ENCODE results near the gene C1orf74. TPM values are rescaled to one million over a fixed set of nuclear protein-coding genes. Genes with fewer than 3 reads are reported as not detected.

C1orf74 gene
- total RNA-seq, 3 donors from 2014 or later, result 0.64 to 3.1 (median 2.0) TPM

- TF ChIP-seq POLR2AphosphoS5 (IDR thresholded peaks at IDR 0.05) (no peak), POLR2A (IDR thresholded peaks at IDR 0.05) (no peak)
- TF ChIP-seq, protein P1, sequence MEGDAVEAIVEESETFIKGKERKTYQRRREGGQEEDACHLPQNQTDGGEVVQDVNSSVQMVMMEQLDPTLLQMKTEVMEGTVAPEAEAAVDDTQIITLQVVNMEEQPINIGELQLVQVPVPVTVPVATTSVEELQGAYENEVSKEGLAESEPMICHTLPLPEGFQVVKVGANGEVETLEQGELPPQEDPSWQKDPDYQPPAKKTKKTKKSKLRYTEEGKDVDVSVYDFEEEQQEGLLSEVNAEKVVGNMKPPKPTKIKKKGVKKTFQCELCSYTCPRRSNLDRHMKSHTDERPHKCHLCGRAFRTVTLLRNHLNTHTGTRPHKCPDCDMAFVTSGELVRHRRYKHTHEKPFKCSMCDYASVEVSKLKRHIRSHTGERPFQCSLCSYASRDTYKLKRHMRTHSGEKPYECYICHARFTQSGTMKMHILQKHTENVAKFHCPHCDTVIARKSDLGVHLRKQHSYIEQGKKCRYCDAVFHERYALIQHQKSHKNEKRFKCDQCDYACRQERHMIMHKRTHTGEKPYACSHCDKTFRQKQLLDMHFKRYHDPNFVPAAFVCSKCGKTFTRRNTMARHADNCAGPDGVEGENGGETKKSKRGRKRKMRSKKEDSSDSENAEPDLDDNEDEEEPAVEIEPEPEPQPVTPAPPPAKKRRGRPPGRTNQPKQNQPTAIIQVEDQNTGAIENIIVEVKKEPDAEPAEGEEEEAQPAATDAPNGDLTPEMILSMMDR (IDR thresholded peaks at IDR 0.05), result no peak
- intact Hi-C loops (cut with DNase I; ENCODE audit: low total_unique reads), result no loop called here
- Histone ChIP-seq H3K4me1 (peaks cover 0 to 8% of the 10 kb centered on the region in 2 donors), H3K9me3 (no peaks in the 10 kb centered on the region), H3K27me3 (no peaks in the 10 kb centered on the region), H3K27ac (peak overlapping the region in 1 of 2 donors; percentile 77), H3K4me3 (no peak overlapping the region), H3K36me3 (no peaks in the 10 kb centered on the region)
- no peak for DNase-seq (ENCODE audit: low spot score in 2 of 2)
These were observed 16.7 kb downstream of the C1orf74 start for GRCh38 chr1:209767706-209768105.

GRCh38 chr1:209767096-209767495 lies 17.3 kb downstream of the C1orf74 start:
- Histone ChIP-seq H3K4me1 (peaks cover 0 to 8% of the 10 kb centered on the region in 2 donors), H3K4me3 (no peak overlapping the region), H3K9me3 (no peaks in the 10 kb centered on the region), H3K27ac (no peak overlapping the region), H3K36me3 (no peaks in the 10 kb centered on the region), H3K27me3 (no peaks in the 10 kb centered on the region)
- no peak for DNase-seq (ENCODE audit: low spot score in 2 of 2)
- no peak for TF ChIP-seq POLR2AphosphoS5 (IDR thresholded peaks at IDR 0.05)
- TF ChIP-seq POLR2A (IDR thresholded peaks at IDR 0.05), result no peak
- TF ChIP-seq, protein P1 (IDR thresholded peaks at IDR 0.05), result no peak
- intact Hi-C loops (cut with DNase I; ENCODE audit: low total_unique reads), result no loop called here

DNA sequence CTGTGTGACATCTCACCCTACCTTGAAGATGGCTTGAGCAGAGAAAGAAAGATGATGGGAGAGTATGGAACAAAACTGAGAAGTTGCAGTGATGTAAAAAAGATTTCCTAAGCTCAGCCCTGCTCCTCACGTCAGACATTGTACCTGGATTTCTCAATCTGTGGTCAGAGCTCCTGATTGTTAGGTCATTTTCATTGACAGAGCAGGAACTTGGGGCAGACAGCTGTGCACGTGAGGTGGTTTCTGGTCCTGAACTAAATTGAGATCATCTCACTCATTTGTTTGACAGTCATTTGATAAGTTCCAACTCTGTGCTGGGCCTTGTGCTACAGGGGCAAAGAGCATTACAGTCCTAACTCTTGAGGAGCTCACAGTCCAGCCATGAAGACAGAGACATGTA lies 18.3 kb downstream of the C1orf74 start:
- TF ChIP-seq, protein P1 (IDR thresholded peaks at IDR 0.05), result no peak
- TF ChIP-seq POLR2A (IDR thresholded peaks at IDR 0.05) (no peak), POLR2AphosphoS5 (IDR thresholded peaks at IDR 0.05) (no peak)
- Histone ChIP-seq H3K27ac (no peak overlapping the region), H3K27me3 (no peaks in the 10 kb centered on the region), H3K4me3 (no peak overlapping the region), H3K9me3 (no peaks in the 10 kb centered on the region), H3K36me3 (no peaks in the 10 kb centered on the region), H3K4me1 (peaks cover 0 to 8% of the 10 kb centered on the region in 2 donors)
- intact Hi-C loops (cut with DNase I; ENCODE audit: low total_unique reads), result no loop called here
- no peak for DNase-seq (ENCODE audit: low spot score in 2 of 2)

DNA sequence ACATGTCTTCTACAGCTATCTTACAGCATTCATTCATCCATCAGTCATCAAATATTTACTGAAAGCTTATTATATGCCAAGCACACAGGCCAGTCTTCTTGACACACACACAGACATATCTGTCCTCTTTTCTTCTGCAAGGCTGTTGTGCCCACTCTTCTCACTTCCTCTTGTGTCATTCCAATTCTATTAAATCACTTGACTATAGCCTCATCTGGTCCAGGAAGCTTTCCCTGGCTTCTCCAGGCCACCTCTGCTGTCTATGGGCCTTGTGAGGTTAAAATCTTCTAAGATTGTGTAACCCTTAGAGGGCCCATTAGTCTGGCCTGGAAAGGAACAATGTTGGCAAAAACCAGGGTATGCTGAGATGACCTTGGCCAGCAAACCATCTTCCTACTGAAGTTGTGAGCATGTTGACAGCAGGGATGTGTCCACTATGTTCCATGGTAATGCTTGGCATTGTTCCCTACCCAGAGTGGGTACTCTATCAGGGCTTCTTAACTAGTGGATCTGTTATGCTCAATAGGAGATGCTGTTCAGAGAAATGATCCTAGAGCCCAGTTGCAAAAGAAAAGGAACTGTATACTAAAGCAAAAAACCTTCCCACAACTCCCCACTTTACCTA lies 23.2 kb downstream of the C1orf74 start:
- H3K27me3 ChIP-seq, result no peaks in the 10 kb centered on the region
- H3K4me1 ChIP-seq, result no peaks in the 10 kb centered on the region
- no peaks in the 10 kb centered on the region for H3K36me3 ChIP-seq
- DNase-seq (ENCODE audit: low spot score in 2 of 2), result no peak
- intact Hi-C loops (cut with DNase I; ENCODE audit: low total_unique reads), result no loop called here
- no peaks in the 10 kb centered on the region for H3K9me3 ChIP-seq
- TF ChIP-seq, protein P1 (IDR thresholded peaks at IDR 0.05), result no peak
- TF ChIP-seq POLR2A (IDR thresholded peaks at IDR 0.05), result no peak
- TF ChIP-seq POLR2AphosphoS5 (IDR thresholded peaks at IDR 0.05), result no peak
- no peak overlapping the region for H3K4me3 ChIP-seq
- H3K27ac ChIP-seq, result no peak overlapping the region

- H3K36me3 ChIP-seq, result no peaks in the 10 kb centered on the region
- H3K27ac ChIP-seq, result no peak overlapping the region
- no peaks in the 10 kb centered on the region for H3K4me1 ChIP-seq
- no peak overlapping the region for H3K4me3 ChIP-seq
- H3K9me3 ChIP-seq, result no peaks in the 10 kb centered on the region
- DNase-seq (ENCODE audit: low spot score in 2 of 2), result no peak
- TF ChIP-seq, protein P1 (IDR thresholded peaks at IDR 0.05), result no peak
- TF ChIP-seq POLR2AphosphoS5 (IDR thresholded peaks at IDR 0.05), result no peak
- TF ChIP-seq POLR2A (IDR thresholded peaks at IDR 0.05), result no peak
- H3K27me3 ChIP-seq, result no peaks in the 10 kb centered on the region
- intact Hi-C loops (cut with DNase I; ENCODE audit: low total_unique reads), result no loop called here
These were observed 24.5 kb downstream of the C1orf74 start for GRCh38 chr1:209759829-209760359.

Measured in breast epithelium (tissue), 4 donors.